ENCODE data around the gene EIF3I. TPM values are rescaled to one million over a fixed set of nuclear protein-coding genes. Genes with fewer than 3 reads are reported as not detected.

The EIF3I gene
- total RNA-seq, 2 donors from 2014 or later = 220 to 244 TPM

DNA sequence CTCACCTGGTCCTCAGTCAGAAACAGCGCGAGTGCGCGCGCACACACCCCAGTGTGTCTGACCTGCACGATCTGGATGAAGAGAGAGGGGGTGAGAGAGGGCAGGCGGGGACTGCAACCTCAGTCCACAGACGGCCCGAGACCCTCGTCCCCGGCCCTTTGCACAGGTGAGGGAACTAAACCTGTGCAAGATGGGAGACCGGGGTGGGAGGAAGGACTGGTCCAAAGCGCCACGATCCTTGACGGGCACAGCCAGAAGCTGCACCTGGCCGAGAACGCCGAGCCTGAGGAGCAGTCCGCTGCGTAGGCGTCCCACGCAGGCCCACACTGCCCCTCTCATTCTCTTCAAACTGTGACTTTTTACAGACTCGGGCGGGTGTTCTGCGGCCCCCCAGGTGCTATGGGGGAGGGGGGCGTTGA is 17.3 kb upstream of the EIF3I start:
- no peak for DNase-seq (ENCODE audit: low spot score)
- H3K4me3 Mint-ChIP-seq = peak overlapping the region; percentile 91
- no peaks in the 10 kb centered on the region for H3K36me3 Mint-ChIP-seq
- no peaks in the 10 kb centered on the region for H3K27me3 Mint-ChIP-seq
- no peak for ATAC-seq
- no peaks in the 10 kb centered on the region for H3K9me3 Mint-ChIP-seq
- no peak overlapping the region for H3K27ac Mint-ChIP-seq
- peaks cover 29 to 34% of the 10 kb centered on the region in 2 donors for H3K4me1 Mint-ChIP-seq (ENCODE audit: low read depth in 2 of 2)

GRCh38 chr1:32205401-32206370 is 16.5 kb upstream of the EIF3I start, which contains the start of gene IQCC:
Gene IQCC, plus strand, starts transcription at chr1:32205671. Its CDS starts 11 bp downstream, at chr1:32205682.
- H3K36me3 Mint-ChIP-seq = no peaks in the 10 kb centered on the region
- ATAC-seq (peak; percentile 83 to 87), DNase-seq (ENCODE audit: low spot score) (peak; percentile 89)
- no peaks in the 10 kb centered on the region for H3K9me3 Mint-ChIP-seq
- peaks cover 23 to 29% of the 10 kb centered on the region in 2 donors for H3K4me1 Mint-ChIP-seq (ENCODE audit: low read depth in 2 of 2)
- H3K4me3 Mint-ChIP-seq = peak within 1 kb of the TSS; percentile 91
- H3K27ac Mint-ChIP-seq = peak within 1 kb of the TSS; percentile 72 to 79
- H3K27me3 Mint-ChIP-seq = no peaks in the 10 kb centered on the region

DNA sequence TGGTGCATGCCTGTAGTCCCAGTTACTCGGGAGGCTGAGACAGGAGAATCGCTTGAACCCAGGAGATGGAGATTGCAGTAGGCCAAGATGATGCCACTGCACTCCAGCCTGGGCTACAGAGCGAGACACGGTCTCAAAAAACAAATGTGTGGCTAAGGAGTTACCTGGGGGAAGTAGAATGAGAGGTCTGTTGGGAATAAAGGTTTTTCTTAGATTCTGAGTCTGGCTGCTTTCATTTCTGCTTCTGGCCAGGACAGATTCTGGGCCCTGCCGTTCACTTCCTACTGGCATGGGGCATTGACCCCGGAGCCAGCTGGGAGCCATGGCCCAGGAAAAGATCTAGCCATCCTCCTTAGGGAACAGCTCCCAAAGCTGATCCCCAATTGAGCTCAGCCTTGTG is 13.7 kb upstream of the EIF3I start:
- Mint-ChIP-seq H3K4me3 (no peak overlapping the region), H3K27ac (no peak overlapping the region)
- DNase-seq (ENCODE audit: low spot score) = no peak

DNA sequence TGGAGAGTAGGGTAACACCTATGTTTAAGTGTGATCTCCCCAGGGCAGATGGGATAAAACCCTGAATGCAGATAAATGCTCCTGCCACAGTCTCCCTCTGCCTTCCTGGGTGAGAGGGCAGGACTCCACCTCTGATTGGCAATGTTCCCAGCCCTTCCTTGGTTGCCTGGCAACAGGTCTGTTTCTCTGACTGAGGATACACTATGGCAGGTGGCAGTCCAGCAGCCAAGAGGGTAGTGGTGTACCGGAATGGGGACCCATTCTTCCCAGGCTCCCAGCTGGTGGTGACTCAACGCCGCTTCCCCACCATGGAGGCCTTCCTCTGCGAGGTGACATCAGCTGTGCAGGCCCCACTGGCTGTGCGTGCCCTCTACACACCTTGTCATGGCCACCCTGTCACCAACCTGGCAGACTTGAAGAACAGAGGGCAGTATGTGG is 13.3 kb upstream of the EIF3I start, which contains the start of gene DCDC2B:
Gene DCDC2B, plus strand, starts transcription at position 199 of the 438 bp plus-strand sequence. Its CDS starts 5 bp downstream, at position 204.
- no peak for DNase-seq (ENCODE audit: low spot score)
- no peak within 1 kb of the TSS for H3K4me3 Mint-ChIP-seq

More for the DNA sequence above, 13.7 kb upstream of the EIF3I start:
- no peaks in the 10 kb centered on the region for H3K9me3 Mint-ChIP-seq
- H3K27me3 Mint-ChIP-seq = no peaks in the 10 kb centered on the region
- ATAC-seq = no peak
- H3K4me1 Mint-ChIP-seq (ENCODE audit: low read depth in 2 of 2) = peaks cover 7 to 13% of the 10 kb centered on the region in 2 donors
- no peaks in the 10 kb centered on the region for H3K36me3 Mint-ChIP-seq

DNA sequence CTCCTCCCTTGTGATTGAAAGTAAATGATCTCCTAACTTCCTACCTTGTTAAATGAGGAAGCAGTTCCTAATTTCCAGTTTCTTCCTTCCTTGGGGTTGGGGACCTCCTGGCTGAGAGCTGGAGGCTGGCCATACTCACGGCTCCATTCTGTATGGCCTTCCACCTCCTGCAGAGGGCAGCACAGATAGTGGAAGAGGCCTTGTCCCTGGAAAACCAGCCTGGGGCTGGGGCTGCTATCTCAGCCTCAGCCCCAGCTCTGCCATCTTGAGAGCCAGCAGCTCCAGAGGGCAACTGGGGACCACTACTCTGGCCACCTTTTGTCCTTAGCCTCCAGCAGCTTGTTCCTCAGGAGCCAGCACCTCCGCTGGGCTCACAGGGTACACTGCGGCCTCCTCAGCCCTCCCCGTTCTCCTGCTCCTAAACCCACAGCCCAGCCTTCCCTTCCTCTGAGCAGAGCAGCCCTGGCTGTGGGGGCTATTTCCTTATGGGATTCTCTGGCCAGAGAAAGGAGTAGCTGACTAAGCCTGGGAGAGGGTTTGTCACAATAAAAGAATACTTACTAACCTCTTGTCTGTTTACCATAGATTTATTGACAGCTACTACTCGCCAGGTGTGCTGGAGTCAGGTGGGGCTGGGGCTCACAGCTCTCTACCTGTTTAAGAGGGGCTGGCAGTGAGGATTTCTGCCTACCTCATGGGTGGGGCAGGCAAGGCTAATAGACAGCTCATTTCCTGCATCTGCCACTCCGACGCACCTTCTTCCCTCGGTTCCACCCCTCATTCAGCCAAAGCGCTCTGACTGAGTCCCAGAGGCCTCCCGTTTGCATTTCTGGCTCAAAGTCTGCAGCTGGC is 6.4 kb upstream of the EIF3I start:
- Mint-ChIP-seq H3K4me1 (ENCODE audit: low read depth in 2 of 2) (peaks cover 3 to 5% of the 10 kb centered on the region in 2 donors), H3K36me3 (no peaks in the 10 kb centered on the region), H3K4me3 (no peak overlapping the region), H3K27ac (no peak overlapping the region), H3K9me3 (no peaks in the 10 kb centered on the region), H3K27me3 (no peaks in the 10 kb centered on the region)
- ATAC-seq (peak; percentile 70 to 83), DNase-seq (ENCODE audit: low spot score) (no peak)

More for the DNA sequence above, 13.3 kb upstream of the EIF3I start, which contains the start of gene DCDC2B:
- H3K9me3 Mint-ChIP-seq = no peaks in the 10 kb centered on the region
- H3K4me1 Mint-ChIP-seq (ENCODE audit: low read depth in 2 of 2) = peaks cover 7 to 10% of the 10 kb centered on the region in 2 donors
- no peaks in the 10 kb centered on the region for H3K27me3 Mint-ChIP-seq
- ATAC-seq = no peak
- no peak within 1 kb of the TSS for H3K27ac Mint-ChIP-seq
- no peaks in the 10 kb centered on the region for H3K36me3 Mint-ChIP-seq

- Mint-ChIP-seq H3K4me3 (no peak overlapping the region), H3K36me3 (no peaks in the 10 kb centered on the region), H3K4me1 (ENCODE audit: low read depth in 2 of 2) (peaks cover 7 to 10% of the 10 kb centered on the region in 2 donors), H3K27ac (no peak overlapping the region), H3K27me3 (no peaks in the 10 kb centered on the region), H3K9me3 (no peaks in the 10 kb centered on the region)
- no peak for ATAC-seq
- no peak for DNase-seq (ENCODE audit: low spot score)
Observed at GRCh38 chr1:32216566-32216965, 5.6 kb upstream of the EIF3I start.

GRCh38 chr1:32219022-32219421 is 3.2 kb upstream of the EIF3I start:
- DNase-seq (ENCODE audit: low spot score) (no peak), ATAC-seq (no peak)
- Mint-ChIP-seq H3K27me3 (no peaks in the 10 kb centered on the region), H3K9me3 (no peaks in the 10 kb centered on the region), H3K27ac (no peak overlapping the region), H3K4me1 (ENCODE audit: low read depth in 2 of 2) (peaks cover 15 to 21% of the 10 kb centered on the region in 2 donors), H3K4me3 (no peak overlapping the region), H3K36me3 (no peaks in the 10 kb centered on the region)

DNA sequence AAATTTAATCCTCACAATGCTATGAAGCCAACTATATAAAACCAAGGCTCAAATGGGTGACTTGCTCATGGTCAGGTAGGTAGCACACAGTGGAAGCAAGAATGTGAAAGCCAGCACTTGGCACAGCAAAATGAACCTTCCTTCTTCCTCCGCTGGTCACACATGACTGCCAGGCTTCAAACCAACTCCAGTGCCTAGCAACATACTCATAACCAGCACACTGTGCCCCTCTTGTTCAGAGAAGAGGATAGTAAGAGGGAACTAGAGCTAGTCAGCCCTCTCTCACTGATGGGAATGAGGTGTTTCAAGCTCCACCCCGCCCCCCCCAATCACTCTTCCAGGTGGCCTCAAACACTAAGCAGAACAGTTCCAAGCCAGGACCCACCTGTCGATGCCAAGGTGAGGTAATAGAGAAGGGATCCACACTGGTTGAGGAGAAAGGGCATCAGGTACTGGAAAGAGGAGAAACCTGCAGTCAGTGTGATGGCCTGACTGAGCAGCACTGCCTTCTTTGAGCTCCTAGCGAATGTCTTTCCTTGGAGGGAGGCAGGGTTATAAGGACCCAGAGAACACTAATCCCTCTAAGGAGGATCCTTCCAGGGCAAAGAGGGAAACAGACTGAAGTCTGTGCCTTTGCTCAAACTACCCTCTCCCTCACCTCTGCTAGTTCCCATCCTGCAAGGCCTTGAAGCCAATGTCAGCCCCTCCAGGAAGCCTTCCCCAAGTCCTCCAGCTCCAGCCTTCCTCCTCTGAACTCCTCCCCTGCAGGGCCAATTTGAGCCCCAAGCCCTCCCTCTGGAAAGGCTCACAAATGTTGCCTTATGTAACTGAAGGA is 1.2 kb upstream of the EIF3I start:
- H3K27me3 Mint-ChIP-seq = no peaks in the 10 kb centered on the region
- peaks cover 20 to 25% of the 10 kb centered on the region in 2 donors for H3K4me1 Mint-ChIP-seq (ENCODE audit: low read depth in 2 of 2)
- ATAC-seq (no peak), DNase-seq (ENCODE audit: low spot score) (no peak)
- peak overlapping the region; percentile 86 to 95 for H3K27ac Mint-ChIP-seq
- no peaks in the 10 kb centered on the region for H3K9me3 Mint-ChIP-seq
- H3K4me3 Mint-ChIP-seq = peak overlapping the region; percentile 90
- peaks cover 4% of the 10 kb centered on the region for H3K36me3 Mint-ChIP-seq

DNA sequence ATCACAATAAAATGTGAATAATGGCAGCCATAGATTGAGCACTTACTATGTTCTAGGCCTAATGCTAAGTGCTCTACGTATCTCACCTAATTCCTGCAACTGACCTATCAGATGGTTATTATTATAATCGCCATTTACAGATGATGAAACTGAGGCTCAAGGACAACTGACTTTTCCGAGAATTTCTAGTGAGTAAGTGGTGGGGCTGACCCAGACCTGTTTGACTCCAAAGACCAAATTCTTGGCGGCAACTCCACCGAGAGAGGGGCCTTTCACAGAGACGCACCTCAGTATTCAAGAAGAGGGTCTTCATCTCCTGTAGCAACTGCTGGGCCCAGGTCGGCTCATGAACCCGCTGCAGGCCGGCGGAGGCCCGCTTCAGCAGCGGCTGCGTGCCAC is 627 bp upstream of the EIF3I start:
- peaks cover 20 to 25% of the 10 kb centered on the region in 2 donors for H3K4me1 Mint-ChIP-seq (ENCODE audit: low read depth in 2 of 2)
- DNase-seq (ENCODE audit: low spot score) = no peak
- H3K36me3 Mint-ChIP-seq = peaks cover 4% of the 10 kb centered on the region

GRCh38 chr1:32223683-32224082 is 1.5 kb downstream of the EIF3I start:
- H3K27ac Mint-ChIP-seq = peak overlapping the region; percentile 86 to 95
- peaks cover 13% of the 10 kb centered on the region for H3K36me3 Mint-ChIP-seq
- no peaks in the 10 kb centered on the region for H3K27me3 Mint-ChIP-seq
- H3K4me3 Mint-ChIP-seq = peak overlapping the region; percentile 90
- H3K4me1 Mint-ChIP-seq (ENCODE audit: low read depth in 2 of 2) = peaks cover 28 to 31% of the 10 kb centered on the region in 2 donors
- no peaks in the 10 kb centered on the region for H3K9me3 Mint-ChIP-seq
- ATAC-seq (no peak), DNase-seq (ENCODE audit: low spot score) (no peak)

More for the DNA sequence above, 627 bp upstream of the EIF3I start:
- Mint-ChIP-seq H3K9me3 (no peaks in the 10 kb centered on the region), H3K27ac (peak overlapping the region; percentile 86 to 95), H3K27me3 (no peaks in the 10 kb centered on the region), H3K4me3 (peak overlapping the region; percentile 90)
- ATAC-seq = no peak

DNA sequence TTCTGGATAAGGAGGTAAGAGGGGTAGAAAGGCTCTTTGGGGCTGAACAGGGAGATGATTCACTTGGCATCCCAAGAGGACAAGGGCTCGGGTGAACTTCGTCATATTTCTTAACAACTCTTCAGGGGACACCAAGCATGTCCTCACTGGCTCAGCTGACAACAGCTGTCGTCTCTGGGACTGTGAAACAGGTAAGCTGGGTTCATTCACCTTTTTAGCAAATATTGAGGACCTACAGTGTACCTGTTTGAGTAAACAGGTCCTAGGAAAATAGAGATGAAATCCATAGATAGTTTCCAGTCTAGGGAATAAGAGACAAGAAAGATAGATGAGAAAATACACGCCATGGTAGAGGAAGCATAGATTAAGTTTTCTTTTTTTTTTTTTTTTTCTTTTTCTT is 2.1 kb downstream of the EIF3I start:
- ATAC-seq = no peak
- H3K27ac Mint-ChIP-seq = peak overlapping the region; percentile 86 to 95
- DNase-seq (ENCODE audit: low spot score) = no peak
- H3K27me3 Mint-ChIP-seq = no peaks in the 10 kb centered on the region
- H3K9me3 Mint-ChIP-seq = no peaks in the 10 kb centered on the region
- peaks cover 30 to 31% of the 10 kb centered on the region in 2 donors for H3K4me1 Mint-ChIP-seq (ENCODE audit: low read depth in 2 of 2)
- H3K4me3 Mint-ChIP-seq = peak overlapping the region; percentile 90
- H3K36me3 Mint-ChIP-seq = peaks cover 13% of the 10 kb centered on the region

- DNase-seq (ENCODE audit: low spot score) = no peak
Observed at GRCh38 chr1:32228771-32229170, 6.6 kb downstream of the EIF3I start.

More at GRCh38 chr1:32228771-32229170, 6.6 kb downstream of the EIF3I start:
- Mint-ChIP-seq H3K27ac (no peak overlapping the region), H3K9me3 (no peaks in the 10 kb centered on the region), H3K36me3 (peaks cover 19% of the 10 kb centered on the region), H3K4me1 (ENCODE audit: low read depth in 2 of 2) (peaks cover 12 to 20% of the 10 kb centered on the region in 2 donors), H3K27me3 (no peaks in the 10 kb centered on the region), H3K4me3 (no peak overlapping the region)
- ATAC-seq = no peak

Measured in natural killer cell treated with Interleukin-12 subunit alpha and Interleukin-12 subunit beta and Interleukin-15 and Interleukin-18, amount 100 ng/mL, for 72 hours (primary cell).